ENCODE data around the gene ENOX2.

The ENOX2 gene

DNA sequence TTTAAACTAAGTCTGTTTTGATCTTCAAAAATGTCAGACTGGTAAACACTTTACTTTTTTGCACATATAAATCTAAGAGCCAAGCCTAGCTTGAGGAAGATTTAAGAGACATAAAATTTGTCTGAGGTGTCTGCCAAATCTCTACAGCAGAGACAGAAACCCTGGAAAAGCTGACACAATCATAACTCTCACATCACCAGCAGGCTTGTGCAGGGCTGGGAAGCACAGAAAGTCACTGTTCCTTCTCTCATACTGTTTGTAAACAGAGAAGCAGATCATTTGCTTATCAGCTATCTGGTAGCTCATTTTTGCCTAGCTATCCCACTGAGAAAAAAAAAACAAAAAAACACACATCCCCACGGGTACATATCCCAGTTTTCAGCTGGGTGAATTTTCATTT, 7.0 kb downstream of the ENOX2 start:
- TF ChIP-seq, protein P1, sequence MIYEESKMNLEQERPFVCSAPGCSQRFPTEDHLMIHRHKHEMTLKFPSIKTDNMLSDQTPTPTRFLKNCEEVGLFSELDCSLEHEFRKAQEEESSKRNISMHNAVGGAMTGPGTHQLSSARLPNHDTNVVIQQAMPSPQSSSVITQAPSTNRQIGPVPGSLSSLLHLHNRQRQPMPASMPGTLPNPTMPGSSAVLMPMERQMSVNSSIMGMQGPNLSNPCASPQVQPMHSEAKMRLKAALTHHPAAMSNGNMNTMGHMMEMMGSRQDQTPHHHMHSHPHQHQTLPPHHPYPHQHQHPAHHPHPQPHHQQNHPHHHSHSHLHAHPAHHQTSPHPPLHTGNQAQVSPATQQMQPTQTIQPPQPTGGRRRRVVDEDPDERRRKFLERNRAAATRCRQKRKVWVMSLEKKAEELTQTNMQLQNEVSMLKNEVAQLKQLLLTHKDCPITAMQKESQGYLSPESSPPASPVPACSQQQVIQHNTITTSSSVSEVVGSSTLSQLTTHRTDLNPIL (CRISPR knock-in tag; IDR thresholded peaks at IDR 0.05; ENCODE audit: low read depth): no peak
- TF ChIP-seq ISL1 (CRISPR knock-in tag; IDR thresholded peaks at IDR 0.05): no peak
- no peak for TF ChIP-seq CSDC2 (CRISPR knock-in tag; IDR thresholded peaks at IDR 0.05)
- no peak for TF ChIP-seq SNAI2 (CRISPR knock-in tag; IDR thresholded peaks at IDR 0.05)
- TF ChIP-seq ZFP30 (CRISPR knock-in tag; IDR thresholded peaks at IDR 0.05): no peak
- TF ChIP-seq, protein P2, sequence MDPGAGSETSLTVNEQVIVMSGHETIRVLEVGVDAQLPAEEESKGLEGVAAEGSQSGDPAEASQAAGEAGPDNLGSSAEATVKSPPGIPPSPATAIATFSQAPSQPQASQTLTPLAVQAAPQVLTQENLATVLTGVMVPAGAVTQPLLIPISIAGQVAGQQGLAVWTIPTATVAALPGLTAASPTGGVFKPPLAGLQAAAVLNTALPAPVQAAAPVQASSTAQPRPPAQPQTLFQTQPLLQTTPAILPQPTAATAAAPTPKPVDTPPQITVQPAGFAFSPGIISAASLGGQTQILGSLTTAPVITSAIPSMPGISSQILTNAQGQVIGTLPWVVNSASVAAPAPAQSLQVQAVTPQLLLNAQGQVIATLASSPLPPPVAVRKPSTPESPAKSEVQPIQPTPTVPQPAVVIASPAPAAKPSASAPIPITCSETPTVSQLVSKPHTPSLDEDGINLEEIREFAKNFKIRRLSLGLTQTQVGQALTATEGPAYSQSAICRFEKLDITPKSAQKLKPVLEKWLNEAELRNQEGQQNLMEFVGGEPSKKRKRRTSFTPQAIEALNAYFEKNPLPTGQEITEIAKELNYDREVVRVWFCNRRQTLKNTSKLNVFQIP (CRISPR knock-in tag; IDR thresholded peaks at IDR 0.05; ENCODE audit: borderline replicate concordance, low read depth): no peak
- TF ChIP-seq, protein P3, sequence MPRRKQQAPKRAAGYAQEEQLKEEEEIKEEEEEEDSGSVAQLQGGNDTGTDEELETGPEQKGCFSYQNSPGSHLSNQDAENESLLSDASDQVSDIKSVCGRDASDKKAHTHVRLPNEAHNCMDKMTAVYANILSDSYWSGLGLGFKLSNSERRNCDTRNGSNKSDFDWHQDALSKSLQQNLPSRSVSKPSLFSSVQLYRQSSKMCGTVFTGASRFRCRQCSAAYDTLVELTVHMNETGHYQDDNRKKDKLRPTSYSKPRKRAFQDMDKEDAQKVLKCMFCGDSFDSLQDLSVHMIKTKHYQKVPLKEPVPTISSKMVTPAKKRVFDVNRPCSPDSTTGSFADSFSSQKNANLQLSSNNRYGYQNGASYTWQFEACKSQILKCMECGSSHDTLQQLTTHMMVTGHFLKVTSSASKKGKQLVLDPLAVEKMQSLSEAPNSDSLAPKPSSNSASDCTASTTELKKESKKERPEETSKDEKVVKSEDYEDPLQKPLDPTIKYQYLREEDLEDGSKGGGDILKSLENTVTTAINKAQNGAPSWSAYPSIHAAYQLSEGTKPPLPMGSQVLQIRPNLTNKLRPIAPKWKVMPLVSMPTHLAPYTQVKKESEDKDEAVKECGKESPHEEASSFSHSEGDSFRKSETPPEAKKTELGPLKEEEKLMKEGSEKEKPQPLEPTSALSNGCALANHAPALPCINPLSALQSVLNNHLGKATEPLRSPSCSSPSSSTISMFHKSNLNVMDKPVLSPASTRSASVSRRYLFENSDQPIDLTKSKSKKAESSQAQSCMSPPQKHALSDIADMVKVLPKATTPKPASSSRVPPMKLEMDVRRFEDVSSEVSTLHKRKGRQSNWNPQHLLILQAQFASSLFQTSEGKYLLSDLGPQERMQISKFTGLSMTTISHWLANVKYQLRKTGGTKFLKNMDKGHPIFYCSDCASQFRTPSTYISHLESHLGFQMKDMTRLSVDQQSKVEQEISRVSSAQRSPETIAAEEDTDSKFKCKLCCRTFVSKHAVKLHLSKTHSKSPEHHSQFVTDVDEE (CRISPR knock-in tag; IDR thresholded peaks at IDR 0.05): no peak
- TF ChIP-seq ZNF565 (CRISPR knock-in tag; conservative IDR thresholded peaks at IDR 0.05; ENCODE audit: low read depth): no peak
- peak; percentile 82 for ATAC-seq

DNA sequence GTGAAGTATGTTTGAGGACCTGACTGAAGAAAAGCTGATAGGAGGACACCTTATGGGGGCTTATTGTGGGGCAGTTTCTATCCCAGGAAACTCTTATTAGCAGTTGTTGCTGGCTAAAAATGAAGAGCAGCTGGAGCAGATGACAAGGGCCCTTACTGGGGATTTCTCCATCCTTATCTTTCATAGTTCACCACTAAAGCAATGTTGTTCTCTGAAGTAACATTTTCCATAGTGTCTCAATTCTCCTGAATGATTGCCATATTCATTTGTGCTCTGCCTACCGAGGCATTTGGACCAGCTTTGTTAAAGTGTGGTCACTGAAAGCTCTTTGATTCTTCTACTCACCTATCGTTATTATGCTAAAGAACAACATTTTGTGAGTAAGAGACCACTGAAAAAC, 7.7 kb downstream of the ENOX2 start:
- TF ChIP-seq PPARA (CRISPR knock-in tag; IDR thresholded peaks at IDR 0.05; ENCODE audit: borderline replicate concordance) (no peak), TOX (CRISPR knock-in tag; IDR thresholded peaks at IDR 0.05; ENCODE audit: borderline replicate concordance) (no peak), GLIS3 (CRISPR knock-in tag; IDR thresholded peaks at IDR 0.05) (no peak), ZFP30 (CRISPR knock-in tag; IDR thresholded peaks at IDR 0.05) (no peak), TCF4 (CRISPR knock-in tag; IDR thresholded peaks at IDR 0.05; ENCODE audit: borderline replicate concordance) (no peak), ISL1 (CRISPR knock-in tag; IDR thresholded peaks at IDR 0.05) (no peak), ESRRG (CRISPR knock-in tag; IDR thresholded peaks at IDR 0.05) (no peak), ZNF8 (CRISPR knock-in tag; IDR thresholded peaks at IDR 0.05) (no peak), ARNTL (CRISPR knock-in tag; IDR thresholded peaks at IDR 0.05; ENCODE audit: borderline replicate concordance, low read depth) (no peak), RARB (CRISPR knock-in tag; IDR thresholded peaks at IDR 0.05) (no peak), CSDC2 (CRISPR knock-in tag; IDR thresholded peaks at IDR 0.05) (no peak), BACH2 (CRISPR knock-in tag; IDR thresholded peaks at IDR 0.05; ENCODE audit: borderline replicate concordance) (no peak), OSR1 (CRISPR knock-in tag; IDR thresholded peaks at IDR 0.05) (no peak)
- TF ChIP-seq, protein P4, sequence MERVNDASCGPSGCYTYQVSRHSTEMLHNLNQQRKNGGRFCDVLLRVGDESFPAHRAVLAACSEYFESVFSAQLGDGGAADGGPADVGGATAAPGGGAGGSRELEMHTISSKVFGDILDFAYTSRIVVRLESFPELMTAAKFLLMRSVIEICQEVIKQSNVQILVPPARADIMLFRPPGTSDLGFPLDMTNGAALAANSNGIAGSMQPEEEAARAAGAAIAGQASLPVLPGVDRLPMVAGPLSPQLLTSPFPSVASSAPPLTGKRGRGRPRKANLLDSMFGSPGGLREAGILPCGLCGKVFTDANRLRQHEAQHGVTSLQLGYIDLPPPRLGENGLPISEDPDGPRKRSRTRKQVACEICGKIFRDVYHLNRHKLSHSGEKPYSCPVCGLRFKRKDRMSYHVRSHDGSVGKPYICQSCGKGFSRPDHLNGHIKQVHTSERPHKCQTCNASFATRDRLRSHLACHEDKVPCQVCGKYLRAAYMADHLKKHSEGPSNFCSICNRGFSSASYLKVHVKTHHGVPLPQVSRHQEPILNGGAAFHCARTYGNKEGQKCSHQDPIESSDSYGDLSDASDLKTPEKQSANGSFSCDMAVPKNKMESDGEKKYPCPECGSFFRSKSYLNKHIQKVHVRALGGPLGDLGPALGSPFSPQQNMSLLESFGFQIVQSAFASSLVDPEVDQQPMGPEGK (CRISPR knock-in tag; IDR thresholded peaks at IDR 0.05; ENCODE audit: borderline replicate concordance): no peak
- no peak for ATAC-seq

DNA sequence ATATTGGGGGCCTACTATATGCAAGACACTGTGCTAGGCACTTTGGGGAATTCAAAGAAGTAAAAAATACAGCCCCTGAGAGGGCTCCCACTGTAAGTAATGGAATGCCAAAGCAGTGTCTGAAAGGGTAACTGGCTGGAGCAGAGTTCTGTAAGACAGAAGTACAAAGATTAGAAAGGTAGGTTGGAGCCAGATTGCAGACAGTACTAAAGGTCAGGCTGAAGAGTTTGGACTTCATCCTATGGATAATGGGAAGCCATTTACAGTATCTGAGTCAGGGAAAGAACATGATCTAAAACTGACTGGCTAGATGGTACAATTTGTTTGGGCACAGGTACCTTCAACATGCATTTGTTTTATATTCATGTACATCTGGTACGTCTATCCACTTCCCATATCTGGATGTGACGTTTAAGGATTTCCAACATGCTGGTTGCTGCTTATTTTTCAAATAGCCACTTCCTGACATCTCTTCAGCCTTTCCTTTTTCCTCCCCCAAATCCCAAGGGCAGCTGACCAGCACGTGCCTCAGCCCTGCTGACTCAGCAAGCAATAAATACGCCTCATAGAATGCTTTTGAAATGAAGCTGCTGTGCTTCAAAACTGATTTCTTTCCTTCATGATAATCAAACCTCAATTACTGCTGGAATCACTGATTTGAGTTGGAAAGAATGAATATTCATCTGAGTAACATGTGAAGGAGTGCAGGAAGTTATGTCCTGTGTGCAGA, 9.5 kb downstream of the ENOX2 start:
- no peak for ATAC-seq
- TF ChIP-seq, protein P4 (CRISPR knock-in tag; IDR thresholded peaks at IDR 0.05; ENCODE audit: borderline replicate concordance): no peak

All from SK-N-SH treated with all-trans-retinoic acid at 6 μM for 48 hours (cell line).